ENCODE measurements around the gene GLS. TPM values are rescaled to one million over a fixed set of nuclear protein-coding genes. Genes with fewer than 3 reads are reported as not detected.

The GLS gene
- 100 to 1,000 TPM; 187 to 191 TPM for total RNA-seq

DNA sequence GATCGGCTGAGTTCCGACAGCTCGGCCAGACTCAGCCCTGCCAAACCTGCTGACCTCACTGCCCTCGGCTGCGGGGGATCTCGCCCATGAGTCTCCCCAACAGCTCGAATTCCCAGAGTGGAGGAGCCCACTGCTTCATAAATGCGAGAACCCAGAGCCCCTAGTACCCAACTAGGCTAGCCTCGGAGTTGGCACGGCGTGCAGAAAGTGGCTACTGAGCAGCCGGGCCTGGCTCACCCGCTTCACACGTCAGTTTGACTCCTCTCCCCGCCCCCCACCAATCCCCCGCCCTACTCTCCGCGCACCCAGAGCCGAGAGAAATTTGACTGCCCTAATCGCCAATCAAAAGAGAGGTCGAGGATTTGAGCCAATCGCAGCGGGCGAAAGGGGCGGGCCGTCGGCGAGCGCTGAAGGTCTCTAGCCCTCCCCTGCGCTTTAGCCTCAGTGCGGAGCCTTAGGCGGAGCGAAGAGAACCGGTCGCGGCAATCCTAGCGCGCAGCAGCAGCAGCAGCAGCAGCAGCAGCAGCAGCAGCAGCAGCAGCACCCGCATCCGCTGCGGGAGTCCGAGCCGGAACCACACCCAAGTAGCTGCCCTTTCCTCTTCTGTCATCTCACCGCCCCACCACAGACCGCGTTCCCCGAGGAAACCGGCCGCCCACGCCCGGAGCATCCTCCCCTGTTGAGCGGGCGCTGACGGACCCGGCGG is at the start of gene GLS:
GLS (plus strand) TSS at position 444 of the 706 bp plus-strand sequence. CDS start 264 bp downstream, outside the sequence.
- H3K36me3 Mint-ChIP-seq, result peaks cover 31% of the 10 kb centered on the region
- H3K27ac Mint-ChIP-seq, result peak within 1 kb of the TSS; percentile 99
- ATAC-seq (peak; percentile 79), DNase-seq (peak; percentile 98)
- H3K4me3 Mint-ChIP-seq, result peak within 1 kb of the TSS; percentile 96
- peaks cover 2% of the 10 kb centered on the region for H3K27me3 Mint-ChIP-seq
- CTCF ChIA-PET, result interaction anchor here (1.4 to 2.7 kb wide), 2 partner anchors 8 to 30 kb away, joined by 3 to 12 read pairs; no protein-coding TSS in a partner anchor
- H3K4me1 Mint-ChIP-seq, result peaks cover 35% of the 10 kb centered on the region
- no peaks in the 10 kb centered on the region for H3K9me3 Mint-ChIP-seq (ENCODE audit: low read depth)

DNA sequence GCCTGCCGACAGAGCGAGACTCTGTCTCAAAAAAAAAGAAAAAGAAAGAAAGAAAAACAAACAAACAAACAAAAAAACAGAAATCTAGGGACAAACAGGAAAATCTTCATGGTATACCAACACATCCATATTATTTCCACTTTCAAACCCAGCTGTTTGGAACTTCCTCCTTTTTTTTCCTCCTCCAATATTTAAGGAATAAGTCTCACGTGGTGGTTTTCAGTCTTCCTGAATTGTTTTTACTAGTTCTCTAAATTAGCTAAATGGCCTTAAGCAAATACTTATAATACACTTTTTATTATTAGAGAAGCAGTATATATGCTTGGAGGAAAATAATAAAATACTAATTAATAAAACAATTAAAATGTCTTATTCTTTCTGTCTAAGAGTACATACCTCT is 48.7 kb upstream of the GLS start:
- no peaks in the 10 kb centered on the region for H3K36me3 Mint-ChIP-seq
- no peaks in the 10 kb centered on the region for H3K4me1 Mint-ChIP-seq
- no peak for DNase-seq
- H3K9me3 Mint-ChIP-seq (ENCODE audit: low read depth), result no peaks in the 10 kb centered on the region
- CTCF ChIA-PET, result no interaction called here
- no peak for ATAC-seq
- H3K27me3 Mint-ChIP-seq, result peaks cover 9% of the 10 kb centered on the region
- no peak overlapping the region for H3K27ac Mint-ChIP-seq
- no peak overlapping the region for H3K4me3 Mint-ChIP-seq

DNA sequence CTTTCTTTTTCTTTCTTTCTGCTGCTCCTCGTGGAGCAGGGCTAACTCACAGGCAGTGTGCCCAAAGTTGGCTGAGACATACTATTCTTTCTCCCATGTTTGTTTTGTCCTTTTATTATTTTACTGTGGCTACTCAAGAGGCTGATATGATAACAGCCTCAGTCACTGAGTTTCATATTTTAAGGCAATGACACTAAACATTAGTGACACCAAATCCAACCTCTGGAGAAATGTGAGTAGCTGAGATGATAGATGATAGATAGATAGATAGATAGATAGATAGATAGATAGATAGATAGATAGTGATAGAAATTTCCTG is 45.8 kb upstream of the GLS start:
- ATAC-seq (no peak), DNase-seq (no peak)
- Mint-ChIP-seq H3K27ac (no peak overlapping the region), H3K27me3 (peaks cover 7% of the 10 kb centered on the region), H3K4me1 (peaks cover 10% of the 10 kb centered on the region), H3K9me3 (ENCODE audit: low read depth) (no peaks in the 10 kb centered on the region), H3K4me3 (no peak overlapping the region), H3K36me3 (no peaks in the 10 kb centered on the region)
- CTCF ChIA-PET, result interaction anchor here (0.8 to 1.6 kb wide), 3 partner anchors 9 to 16 kb away, joined by 3 to 6 read pairs (median 3); no protein-coding TSS in a partner anchor

DNA sequence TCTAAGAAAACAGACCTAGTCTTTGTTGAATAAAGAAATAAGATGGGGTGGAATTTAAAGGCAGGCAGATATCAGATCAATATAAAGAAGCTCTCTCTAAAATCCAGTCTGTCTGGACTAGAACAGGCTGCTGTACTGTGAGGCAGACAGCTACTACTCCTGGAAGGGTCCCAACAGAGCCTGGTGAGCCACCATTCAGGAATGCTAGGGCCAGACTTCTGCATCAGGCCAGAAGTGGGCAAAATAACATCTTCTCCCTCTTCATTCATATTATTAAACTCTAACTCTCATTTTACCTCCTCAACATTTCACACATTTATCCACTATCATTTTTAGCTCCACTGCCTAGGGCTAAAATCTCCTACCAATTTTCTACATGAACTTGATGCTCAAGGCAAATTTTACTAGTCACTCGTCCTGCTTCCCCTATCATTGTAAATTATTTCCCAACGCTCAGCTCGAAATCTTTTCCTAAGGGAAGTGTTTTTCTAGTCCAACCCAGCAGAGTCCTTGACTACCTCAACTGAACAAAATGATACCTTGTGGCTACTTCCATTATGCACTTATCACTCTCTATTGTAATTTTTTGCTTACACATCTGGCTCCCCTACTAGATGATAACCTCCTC is 45.2 kb upstream of the GLS start:
- Mint-ChIP-seq H3K4me1 (peaks cover 10% of the 10 kb centered on the region), H3K36me3 (no peaks in the 10 kb centered on the region), H3K4me3 (no peak overlapping the region), H3K9me3 (ENCODE audit: low read depth) (no peaks in the 10 kb centered on the region), H3K27me3 (peaks cover 7% of the 10 kb centered on the region), H3K27ac (no peak overlapping the region)
- CTCF ChIA-PET, result interaction anchor here (0.9 to 1.6 kb wide), 2 partner anchors 9 to 14 kb away, joined by 3 to 6 read pairs; no protein-coding TSS in a partner anchor
- DNase-seq (no peak), ATAC-seq (no peak)

DNA sequence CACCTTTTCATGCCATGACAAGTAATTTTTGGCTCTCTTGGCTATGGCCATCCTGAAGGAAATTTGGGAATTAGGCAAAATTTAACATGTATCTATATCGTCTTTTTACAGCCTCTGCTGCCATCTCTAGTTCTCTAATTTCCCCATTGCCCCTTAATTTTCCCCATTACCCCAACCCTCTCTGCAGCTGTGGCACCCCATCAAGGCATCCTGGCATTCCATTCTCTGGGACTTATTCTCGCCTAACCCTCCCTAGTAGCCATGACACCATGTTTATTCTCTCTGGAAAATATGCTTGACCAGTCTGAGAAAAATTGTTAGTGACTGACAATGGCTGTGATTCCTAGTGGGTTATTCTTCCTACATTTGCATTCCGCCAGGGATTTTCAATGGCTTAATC is 43.9 kb upstream of the GLS start:
- no peak overlapping the region for H3K4me3 Mint-ChIP-seq
- H3K27ac Mint-ChIP-seq, result no peak overlapping the region
- H3K9me3 Mint-ChIP-seq (ENCODE audit: low read depth), result no peaks in the 10 kb centered on the region
- CTCF ChIA-PET, result interaction anchor here (1.6 kb wide), 1 partner anchor 13 kb away, joined by 6 read pairs; no protein-coding TSS in a partner anchor
- H3K36me3 Mint-ChIP-seq, result no peaks in the 10 kb centered on the region
- ATAC-seq (no peak), DNase-seq (no peak)
- H3K27me3 Mint-ChIP-seq, result peaks cover 7% of the 10 kb centered on the region
- peaks cover 10% of the 10 kb centered on the region for H3K4me1 Mint-ChIP-seq

DNA sequence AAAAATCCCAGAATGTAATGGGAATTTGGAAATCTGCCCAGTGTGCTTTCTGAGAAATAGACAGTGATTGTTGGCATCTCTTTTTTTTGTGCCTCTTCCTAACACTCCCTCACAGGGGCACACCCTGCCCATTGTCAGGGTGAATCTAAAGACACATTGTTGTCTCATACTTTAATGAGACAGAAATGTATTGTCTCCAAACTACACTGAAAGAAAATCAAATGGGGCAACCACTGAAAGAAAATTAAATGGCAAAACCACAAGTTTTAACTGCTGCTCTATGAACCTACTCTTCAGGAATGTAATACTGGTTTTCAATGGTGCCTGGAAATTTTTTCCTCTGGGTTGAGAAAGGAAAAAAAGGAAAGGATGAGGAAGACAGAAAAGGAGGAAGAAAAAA is 43.2 kb upstream of the GLS start:
- Mint-ChIP-seq H3K9me3 (ENCODE audit: low read depth) (no peaks in the 10 kb centered on the region), H3K36me3 (peaks cover under 1% of the 10 kb centered on the region), H3K4me1 (peaks cover 15% of the 10 kb centered on the region), H3K4me3 (no peak overlapping the region), H3K27me3 (peaks cover 7% of the 10 kb centered on the region), H3K27ac (no peak overlapping the region)
- CTCF ChIA-PET, result interaction anchor here (0.6 kb wide), 1 partner anchor 13 kb away, joined by 4 read pairs; no protein-coding TSS in a partner anchor
- ATAC-seq (no peak), DNase-seq (no peak)

DNA sequence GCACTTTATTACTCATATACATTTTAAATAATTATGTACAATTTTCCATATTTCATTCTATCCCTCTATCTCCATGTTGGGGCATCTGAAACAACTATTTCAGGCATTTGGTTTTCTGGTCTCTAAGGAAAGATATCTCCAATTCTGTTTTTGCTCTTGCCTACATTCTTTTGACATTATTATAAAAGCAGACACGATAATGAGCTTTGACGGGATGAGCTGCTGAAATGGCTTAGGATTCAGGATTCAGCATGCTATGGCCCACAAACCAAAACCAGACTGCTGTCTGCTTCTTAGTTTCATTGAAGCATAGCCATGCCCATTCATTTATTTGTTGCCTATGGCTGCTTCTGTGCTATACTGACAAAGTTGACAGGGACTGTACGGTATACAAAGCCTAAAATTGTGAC is 42.7 kb upstream of the GLS start:
- Mint-ChIP-seq H3K4me1 (peaks cover 19% of the 10 kb centered on the region), H3K36me3 (peaks cover 2% of the 10 kb centered on the region), H3K27me3 (peaks cover 7% of the 10 kb centered on the region), H3K9me3 (ENCODE audit: low read depth) (no peaks in the 10 kb centered on the region), H3K27ac (no peak overlapping the region), H3K4me3 (no peak overlapping the region)
- DNase-seq (no peak), ATAC-seq (no peak)
- CTCF ChIA-PET, result interaction anchor here (0.6 to 1.2 kb wide), 2 partner anchors 12 to 16 kb away, joined by 3 to 4 read pairs; no protein-coding TSS in a partner anchor

DNA sequence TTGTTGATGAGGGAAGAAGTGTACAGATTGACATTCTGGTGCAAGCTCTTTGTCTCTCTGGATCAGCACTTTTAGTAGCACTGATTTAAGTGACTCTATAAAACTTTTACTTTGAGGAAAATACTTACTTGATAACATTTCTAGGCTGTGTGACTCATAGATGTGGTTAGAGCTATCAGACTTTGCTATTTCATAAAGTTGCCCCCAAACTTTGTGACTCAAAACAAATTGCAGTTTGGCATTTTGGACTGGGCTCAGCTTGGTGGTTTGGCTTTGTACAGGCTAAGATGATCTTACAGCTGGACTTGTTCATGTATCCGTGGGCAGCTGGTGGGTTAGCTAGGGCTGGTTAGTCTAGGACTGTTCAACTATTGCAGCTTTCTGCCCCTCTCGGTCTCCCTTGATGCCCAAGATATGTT is 42.1 kb upstream of the GLS start:
- no peak overlapping the region for H3K27ac Mint-ChIP-seq
- ATAC-seq (peak; percentile 20), DNase-seq (no peak)
- peaks cover 7% of the 10 kb centered on the region for H3K27me3 Mint-ChIP-seq
- no peaks in the 10 kb centered on the region for H3K9me3 Mint-ChIP-seq (ENCODE audit: low read depth)
- H3K4me3 Mint-ChIP-seq, result no peak overlapping the region
- H3K36me3 Mint-ChIP-seq, result peaks cover 2% of the 10 kb centered on the region
- H3K4me1 Mint-ChIP-seq, result peaks cover 20% of the 10 kb centered on the region
- CTCF ChIA-PET, result interaction anchor here (1.2 kb wide), 1 partner anchor 15 kb away, joined by 3 read pairs; no protein-coding TSS in a partner anchor

DNA sequence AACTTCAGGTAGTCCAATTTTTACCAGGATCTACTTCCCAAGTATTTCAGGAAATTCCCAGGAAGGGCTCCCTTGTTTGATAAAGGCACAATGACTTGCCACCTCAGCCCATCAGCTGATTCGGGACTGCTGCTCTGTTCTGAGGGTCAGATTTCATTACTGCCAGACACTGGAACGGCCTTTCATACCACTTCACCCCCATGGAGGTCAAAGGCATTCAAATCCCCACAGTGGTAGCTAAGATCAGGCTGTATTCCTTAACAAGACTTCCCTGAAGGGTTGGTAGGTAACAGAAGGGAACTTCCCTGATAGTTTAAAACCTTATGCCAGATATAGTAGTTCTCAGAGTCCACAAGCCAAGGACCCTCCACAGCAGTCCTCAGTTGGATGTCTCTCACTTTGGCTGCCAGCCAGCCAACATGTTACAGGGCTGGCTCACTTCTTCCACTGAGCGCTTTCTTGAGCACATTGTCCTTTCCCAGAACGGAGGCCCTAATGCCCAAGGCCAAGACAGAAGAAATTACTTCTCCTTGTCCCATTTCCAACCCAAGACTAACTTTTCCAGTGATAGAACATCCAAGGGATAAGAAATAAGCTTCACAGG is 40.0 kb upstream of the GLS start:
- no peaks in the 10 kb centered on the region for H3K27me3 Mint-ChIP-seq
- no peak overlapping the region for H3K4me3 Mint-ChIP-seq
- H3K36me3 Mint-ChIP-seq, result peaks cover 2% of the 10 kb centered on the region
- H3K4me1 Mint-ChIP-seq, result peaks cover 33% of the 10 kb centered on the region
- CTCF ChIA-PET, result interaction anchor here (1.5 to 2.8 kb wide), 2 partner anchors 10 to 26 kb away, joined by 3 to 12 read pairs; no protein-coding TSS in a partner anchor
- no peak overlapping the region for H3K27ac Mint-ChIP-seq
- no peak for DNase-seq
- no peak for ATAC-seq
- no peaks in the 10 kb centered on the region for H3K9me3 Mint-ChIP-seq (ENCODE audit: low read depth)

DNA sequence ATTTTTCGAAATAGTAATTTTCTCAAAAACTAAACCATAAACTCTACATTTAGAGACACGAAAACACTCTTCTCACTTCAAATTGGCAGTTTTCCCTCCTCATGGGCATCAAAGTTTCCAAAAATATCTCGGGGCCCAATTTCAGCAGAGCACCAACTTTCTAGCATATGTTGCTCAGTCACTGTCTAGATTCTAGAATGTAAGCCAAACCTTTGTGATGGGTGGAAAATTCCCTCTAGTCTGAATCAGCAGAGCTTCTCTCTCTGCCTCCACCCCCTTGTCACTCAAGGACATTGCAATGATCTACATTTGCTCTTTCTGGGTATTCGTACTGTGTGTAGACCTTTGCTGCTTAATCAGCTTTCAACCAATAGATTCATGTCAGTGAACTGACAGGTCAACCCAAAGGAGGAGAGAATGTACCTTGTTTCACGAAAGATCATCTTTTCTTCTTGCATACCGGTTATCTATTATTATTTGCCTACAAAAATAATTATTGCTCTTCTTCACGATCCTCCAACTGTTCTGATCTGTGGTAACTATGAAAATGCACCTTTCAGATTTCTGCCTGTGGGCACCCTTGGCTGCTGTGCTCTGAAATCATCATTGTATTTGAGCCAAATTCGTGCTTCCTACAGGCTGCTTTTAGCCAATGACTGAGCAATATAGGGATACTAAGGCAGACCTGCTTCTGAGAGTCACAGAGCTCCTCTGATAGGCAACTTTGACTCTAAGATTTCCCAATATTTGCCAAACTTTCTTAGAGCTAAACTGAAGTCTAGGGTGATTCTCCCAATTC is 38.7 kb upstream of the GLS start:
- peaks cover 2% of the 10 kb centered on the region for H3K36me3 Mint-ChIP-seq
- CTCF ChIA-PET, result interaction anchor here (1.5 to 2.8 kb wide), 2 partner anchors 9 to 24 kb away, joined by 3 to 12 read pairs; no protein-coding TSS in a partner anchor
- H3K9me3 Mint-ChIP-seq (ENCODE audit: low read depth), result no peaks in the 10 kb centered on the region
- no peak overlapping the region for H3K27ac Mint-ChIP-seq
- peaks cover 33% of the 10 kb centered on the region for H3K4me1 Mint-ChIP-seq
- DNase-seq, result no peak
- H3K4me3 Mint-ChIP-seq, result no peak overlapping the region
- ATAC-seq, result no peak
- H3K27me3 Mint-ChIP-seq, result no peaks in the 10 kb centered on the region

DNA sequence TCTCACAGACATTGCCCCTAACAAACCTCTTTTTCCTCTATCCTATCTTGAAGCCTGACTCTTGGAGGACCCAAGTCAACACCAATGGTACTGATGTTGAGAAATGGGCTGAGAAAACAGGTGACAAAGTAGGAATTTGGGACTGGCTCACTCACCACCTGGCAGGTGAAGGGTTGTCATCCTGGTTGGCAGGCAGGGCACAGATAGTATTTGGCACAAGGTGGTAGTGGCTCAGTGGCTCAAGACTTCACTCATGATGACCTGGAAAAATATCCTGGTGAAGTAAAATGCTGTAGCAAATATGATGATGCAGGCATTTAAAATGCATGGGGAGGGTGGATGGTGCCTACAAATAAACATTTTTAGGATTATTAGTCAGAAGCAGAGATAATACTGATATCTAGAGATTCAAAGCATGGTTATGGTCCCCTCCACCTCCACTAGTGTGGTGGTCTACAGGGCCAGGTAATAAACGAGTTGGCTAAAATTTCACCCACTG is 38.0 kb upstream of the GLS start:
- ATAC-seq (no peak), DNase-seq (no peak)
- H3K9me3 Mint-ChIP-seq (ENCODE audit: low read depth), result no peaks in the 10 kb centered on the region
- CTCF ChIA-PET, result no interaction called here
- peaks cover 31% of the 10 kb centered on the region for H3K4me1 Mint-ChIP-seq
- no peaks in the 10 kb centered on the region for H3K27me3 Mint-ChIP-seq
- peaks cover 2% of the 10 kb centered on the region for H3K36me3 Mint-ChIP-seq
- no peak overlapping the region for H3K4me3 Mint-ChIP-seq
- no peak overlapping the region for H3K27ac Mint-ChIP-seq

DNA sequence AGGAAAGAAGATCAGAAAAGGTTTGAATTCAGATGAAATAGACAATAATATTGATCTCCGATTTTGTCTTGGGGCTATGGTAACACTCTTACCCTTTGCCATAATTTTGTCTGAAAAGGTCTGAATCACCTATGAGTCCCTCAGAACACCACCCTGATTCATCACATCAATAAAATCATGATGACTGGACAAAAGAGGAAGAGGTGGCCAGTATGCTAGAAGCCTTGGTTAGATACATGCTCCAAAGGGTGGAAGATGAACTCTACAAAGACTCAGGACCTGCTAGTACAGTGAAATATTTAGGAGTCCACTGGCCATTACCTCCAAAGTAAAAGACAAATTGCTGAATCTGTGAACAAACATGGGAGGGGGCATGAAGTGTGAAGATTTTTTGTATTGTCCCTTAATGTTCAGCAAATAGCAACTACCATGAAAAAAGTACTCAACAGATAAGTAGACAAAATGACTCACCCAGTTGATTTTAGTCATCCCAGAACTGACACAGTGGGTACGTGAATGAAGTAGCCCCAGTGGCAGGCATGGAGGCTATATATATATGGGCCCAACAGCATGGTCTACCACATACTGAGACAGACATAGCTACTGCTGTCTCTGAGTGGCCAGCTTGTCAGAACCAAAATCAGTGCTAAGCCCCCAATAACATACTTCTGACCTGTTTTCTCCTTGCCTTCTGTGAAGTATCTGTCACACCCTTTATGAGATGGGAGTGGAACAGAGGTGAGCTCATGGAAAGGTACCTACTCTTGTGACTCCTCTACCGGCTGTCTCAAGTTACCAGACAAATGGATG is 36.5 kb upstream of the GLS start:
- DNase-seq, result peak; percentile 76
- CTCF ChIA-PET, result interaction anchor here (1.0 to 1.1 kb wide), 2 partner anchors 9 to 10 kb away, joined by 3 to 5 read pairs; no protein-coding TSS in a partner anchor
- H3K27ac Mint-ChIP-seq, result peak overlapping the region; percentile 64

More for the DNA sequence above, 36.5 kb upstream of the GLS start:
- peaks cover 2% of the 10 kb centered on the region for H3K36me3 Mint-ChIP-seq
- no peaks in the 10 kb centered on the region for H3K9me3 Mint-ChIP-seq (ENCODE audit: low read depth)
- peaks cover 25% of the 10 kb centered on the region for H3K4me1 Mint-ChIP-seq
- H3K4me3 Mint-ChIP-seq, result no peak overlapping the region
- H3K27me3 Mint-ChIP-seq, result no peaks in the 10 kb centered on the region
- peak; percentile 98 for ATAC-seq

All from activated CD8-positive, alpha-beta memory T cell treated with anti-CD3 and anti-CD28 coated beads, Interleukin-2, amount 10 ng/mL, durations not matched to agents 7 days and 5 days (primary cell).